Measurements from ENCODE around the gene RS1.

DNA sequence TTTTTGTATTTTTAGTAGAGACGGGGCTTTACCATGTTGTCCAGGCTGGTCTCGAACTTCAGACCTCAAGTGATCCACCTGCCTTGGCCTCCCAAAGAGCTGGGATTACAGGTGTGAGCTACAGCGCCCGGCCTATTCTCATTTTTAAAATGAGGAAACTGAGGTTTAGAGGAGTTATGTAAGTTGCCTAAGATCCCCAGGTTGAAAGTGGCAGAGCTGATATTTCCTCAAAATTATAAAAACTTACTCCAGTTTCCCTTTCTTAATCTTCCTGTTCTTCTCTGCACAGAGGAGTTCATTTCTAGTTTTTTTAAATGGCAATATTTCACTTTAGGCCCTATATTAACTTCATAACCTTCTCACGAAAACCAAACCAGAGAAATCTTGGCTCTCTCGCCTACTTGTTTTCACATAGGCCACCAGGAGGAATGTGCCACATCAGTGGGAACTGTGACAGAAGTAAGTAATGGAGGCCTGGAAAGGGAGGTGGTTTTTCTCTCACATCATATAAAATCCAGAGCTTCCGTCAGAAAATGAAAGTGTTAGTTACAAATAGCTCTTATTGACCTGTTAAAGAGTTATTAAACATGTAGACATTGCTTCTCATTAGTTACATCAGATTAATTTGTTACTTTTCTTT is 16.1 kb upstream of the RS1 start:
- no peak for TF ChIP-seq CTCF (IDR thresholded peaks at IDR 0.05)
- no peak for TF ChIP-seq MYC (IDR thresholded peaks at IDR 0.05; ENCODE audit: borderline replicate concordance, low read length)
- TF ChIP-seq RNF2 (IDR thresholded peaks at IDR 0.05; ENCODE audit: borderline replicate concordance, low read depth), result no peak
- TF ChIP-seq POLR2A (IDR thresholded peaks at IDR 0.05; ENCODE audit: low read length), result no peak
- TF ChIP-seq CBX8 (IDR thresholded peaks at IDR 0.05), result no peak
- TF ChIP-seq, protein P1, sequence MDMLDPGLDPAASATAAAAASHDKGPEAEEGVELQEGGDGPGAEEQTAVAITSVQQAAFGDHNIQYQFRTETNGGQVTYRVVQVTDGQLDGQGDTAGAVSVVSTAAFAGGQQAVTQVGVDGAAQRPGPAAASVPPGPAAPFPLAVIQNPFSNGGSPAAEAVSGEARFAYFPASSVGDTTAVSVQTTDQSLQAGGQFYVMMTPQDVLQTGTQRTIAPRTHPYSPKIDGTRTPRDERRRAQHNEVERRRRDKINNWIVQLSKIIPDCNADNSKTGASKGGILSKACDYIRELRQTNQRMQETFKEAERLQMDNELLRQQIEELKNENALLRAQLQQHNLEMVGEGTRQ (IDR thresholded peaks at IDR 0.05), result no peak
- no peak for TF ChIP-seq JUNB (IDR thresholded peaks at IDR 0.05)
- no peak for TF ChIP-seq ESRRA (IDR thresholded peaks at IDR 0.05; ENCODE audit: borderline replicate concordance, low read length)
- no peak for TF ChIP-seq GATA3 (IDR thresholded peaks at IDR 0.05; ENCODE audit: borderline replicate concordance)
- TF ChIP-seq EP300 (IDR thresholded peaks at IDR 0.05), result no peak
- TF ChIP-seq, protein P2, sequence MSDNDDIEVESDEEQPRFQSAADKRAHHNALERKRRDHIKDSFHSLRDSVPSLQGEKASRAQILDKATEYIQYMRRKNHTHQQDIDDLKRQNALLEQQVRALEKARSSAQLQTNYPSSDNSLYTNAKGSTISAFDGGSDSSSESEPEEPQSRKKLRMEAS (IDR thresholded peaks at IDR 0.05), result no peak
- TF ChIP-seq HOXB13 (CRISPR knock-in tag; IDR thresholded peaks at IDR 0.05; ENCODE audit: low read depth), result no peak
- no peak for TF ChIP-seq RAD21 (conservative IDR thresholded peaks at IDR 0.05 in 1 of 2, IDR thresholded peaks at IDR 0.05 in 1 of 2)
